ENCODE results near the gene TRIM2. TPM values are rescaled to one million over a fixed set of nuclear protein-coding genes. Genes with fewer than 3 reads are reported as not detected.

Gene TRIM2
- total RNA-seq, 1 experiment from 2014 or later = 87.0 TPM

DNA sequence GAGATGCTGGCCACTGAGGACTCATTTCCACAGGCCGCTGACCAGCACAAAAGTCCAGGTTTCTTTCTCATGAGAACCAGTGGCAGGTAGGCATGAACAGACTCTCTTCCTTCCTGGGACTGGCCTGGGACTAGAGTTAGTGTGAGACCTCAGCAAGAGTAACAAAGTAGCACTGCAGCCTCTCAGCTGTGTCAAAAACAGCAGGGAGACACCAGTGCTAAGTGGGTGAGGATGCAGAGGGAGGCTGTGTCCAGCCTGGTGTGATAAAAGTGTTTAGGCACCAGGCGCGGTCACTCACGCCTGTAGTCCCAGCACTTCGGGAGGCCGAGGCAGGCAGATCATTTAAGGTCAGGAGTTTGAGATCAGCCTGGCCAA, 42.9 kb downstream of the TRIM2 start:
- H3K36me3 ChIP-seq (ENCODE audit: low read depth) = no peaks in the 10 kb centered on the region
- no peaks in the 10 kb centered on the region for H3K9me2 ChIP-seq (ENCODE audit: insufficient read depth)
- ChIA-PET POLR2A (ENCODE audit: unreplicated experiment) (no interaction called here), CTCF (no interaction called here)
- no peak for TF ChIP-seq EZH2 (IDR thresholded peaks at IDR 0.05; ENCODE audit: low read depth)
- TF ChIP-seq, protein P1, sequence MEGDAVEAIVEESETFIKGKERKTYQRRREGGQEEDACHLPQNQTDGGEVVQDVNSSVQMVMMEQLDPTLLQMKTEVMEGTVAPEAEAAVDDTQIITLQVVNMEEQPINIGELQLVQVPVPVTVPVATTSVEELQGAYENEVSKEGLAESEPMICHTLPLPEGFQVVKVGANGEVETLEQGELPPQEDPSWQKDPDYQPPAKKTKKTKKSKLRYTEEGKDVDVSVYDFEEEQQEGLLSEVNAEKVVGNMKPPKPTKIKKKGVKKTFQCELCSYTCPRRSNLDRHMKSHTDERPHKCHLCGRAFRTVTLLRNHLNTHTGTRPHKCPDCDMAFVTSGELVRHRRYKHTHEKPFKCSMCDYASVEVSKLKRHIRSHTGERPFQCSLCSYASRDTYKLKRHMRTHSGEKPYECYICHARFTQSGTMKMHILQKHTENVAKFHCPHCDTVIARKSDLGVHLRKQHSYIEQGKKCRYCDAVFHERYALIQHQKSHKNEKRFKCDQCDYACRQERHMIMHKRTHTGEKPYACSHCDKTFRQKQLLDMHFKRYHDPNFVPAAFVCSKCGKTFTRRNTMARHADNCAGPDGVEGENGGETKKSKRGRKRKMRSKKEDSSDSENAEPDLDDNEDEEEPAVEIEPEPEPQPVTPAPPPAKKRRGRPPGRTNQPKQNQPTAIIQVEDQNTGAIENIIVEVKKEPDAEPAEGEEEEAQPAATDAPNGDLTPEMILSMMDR (conservative IDR thresholded peaks at IDR 0.05) = no peak
- no TSS peak for BruUV-seq (replicated peaks)
- H3K4me3 ChIP-seq = no peak overlapping the region
- no peaks in the 10 kb centered on the region for H3K27me3 ChIP-seq (ENCODE audit: insufficient read depth, low read depth)
- intact Hi-C loops (cut with micrococcal nuclease; ENCODE audit: unreplicated experiment) = no loop called here
- peaks cover 32% of the 10 kb centered on the region for H3K79me2 ChIP-seq (ENCODE audit: low read depth)
- no peak overlapping the region for H2AFZ ChIP-seq
- peaks cover 18% of the 10 kb centered on the region for H3F3A ChIP-seq (ENCODE audit: insufficient read depth, low read depth)
- DNase-seq = no peak
- peaks cover 25% of the 10 kb centered on the region for H3K4me1 ChIP-seq (replicated peaks; ENCODE audit: insufficient read depth)
- no peak overlapping the region for H3K27ac ChIP-seq
- no peaks in the 10 kb centered on the region for H3K9me3 ChIP-seq (ENCODE audit: insufficient read depth, low read depth)
- no peaks in the 10 kb centered on the region for H4K20me1 ChIP-seq (ENCODE audit: insufficient read depth)
- no peak overlapping the region for H3K4me2 ChIP-seq

DNA sequence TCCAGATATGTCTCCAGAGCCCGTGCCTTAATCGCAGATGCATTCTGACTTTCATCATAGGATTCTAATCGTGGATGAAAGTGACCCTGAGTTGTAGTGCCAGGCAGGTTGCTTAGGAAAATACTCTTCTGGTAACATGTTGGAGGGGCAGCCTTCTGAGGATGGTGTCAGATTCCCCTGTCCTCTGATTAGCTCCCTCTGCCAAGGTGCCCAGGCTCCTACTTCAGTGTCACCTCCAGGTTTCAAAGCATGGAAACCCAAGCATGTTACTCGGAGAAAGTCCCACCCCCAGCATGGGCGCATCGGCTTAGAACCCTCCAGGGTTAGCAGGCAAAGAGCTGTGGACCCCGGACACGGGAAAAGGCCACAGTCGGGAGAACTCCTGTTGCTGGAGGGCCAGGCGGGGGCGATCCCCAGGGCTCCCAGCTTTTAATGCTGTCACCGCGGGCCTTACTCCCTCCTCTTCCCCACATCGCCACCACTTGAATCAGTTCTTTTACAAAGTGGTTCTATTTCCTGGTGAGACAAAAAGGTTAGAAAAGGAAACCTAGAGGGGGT, 44.5 kb downstream of the TRIM2 start:
- intact Hi-C loops (cut with micrococcal nuclease; ENCODE audit: unreplicated experiment) = loop anchor here (1.0 to 2.0 kb wide), 3 partner anchors 14 to 105 kb away; partner anchors contain the start of gene TRIM2
- TSS peak; percentile 79 for BruUV-seq (replicated peaks)

DNA sequence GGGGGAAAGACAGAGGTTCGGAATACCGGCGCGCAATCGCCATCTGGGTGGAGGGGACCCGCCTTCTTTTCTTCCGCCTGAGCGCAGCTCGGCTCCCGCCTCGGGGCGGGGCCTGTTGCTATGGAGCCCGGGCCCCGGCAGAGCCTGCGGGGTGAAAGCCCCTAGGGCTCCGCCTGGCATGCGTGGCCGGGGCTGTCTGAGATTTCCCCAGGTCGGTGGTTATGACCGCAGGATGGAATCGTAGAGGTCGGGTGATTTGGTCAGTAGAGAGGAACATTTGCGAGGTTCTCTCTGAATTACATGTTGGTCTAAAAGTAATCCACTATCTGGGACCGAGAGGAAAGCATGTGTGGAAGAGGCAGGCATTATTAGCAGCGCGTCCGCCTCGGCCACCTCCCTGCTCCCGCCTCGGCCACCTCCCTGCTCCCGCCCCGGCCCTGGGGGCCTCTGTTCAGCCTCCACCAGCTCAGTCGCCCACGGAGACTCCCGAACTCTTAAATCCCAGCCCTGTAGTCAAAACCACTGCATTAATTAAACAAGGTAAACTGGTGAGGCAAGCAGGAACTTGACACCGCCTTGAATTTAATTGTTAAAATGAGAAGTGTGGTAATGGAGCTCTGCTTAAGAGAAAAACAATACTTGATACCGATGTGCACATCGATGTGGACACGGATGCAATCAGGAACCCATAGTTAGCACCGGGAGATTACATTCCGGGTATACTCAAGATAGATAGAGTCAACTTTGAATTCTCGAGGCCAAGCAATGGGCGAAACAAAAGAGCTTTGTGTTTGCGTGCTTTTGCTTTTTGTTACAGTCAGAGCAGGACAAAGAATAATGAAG, 45.2 kb downstream of the TRIM2 start:
- H3K4me3 ChIP-seq = peak overlapping the region; percentile 70
- TSS peak; percentile 28 for BruUV-seq (replicated peaks)
- no peaks in the 10 kb centered on the region for H3K9me3 ChIP-seq (ENCODE audit: insufficient read depth, low read depth)
- DNase-seq = peak; percentile 79 to 89
- H4K20me1 ChIP-seq (ENCODE audit: insufficient read depth) = no peaks in the 10 kb centered on the region
- no peaks in the 10 kb centered on the region for H3K9me2 ChIP-seq (ENCODE audit: insufficient read depth)
- ChIA-PET POLR2A (ENCODE audit: unreplicated experiment) (interaction anchor here (0.5 to 0.6 kb wide), 3 partner anchors 9 to 109 kb away, joined by 3 to 8 read pairs (median 3); no protein-coding TSS in a partner anchor), CTCF (interaction anchor here (0.5 to 0.7 kb wide), 2 partner anchors 27 to 45 kb away, joined by 3 read pairs; no protein-coding TSS in a partner anchor)
- intact Hi-C loops (cut with micrococcal nuclease; ENCODE audit: unreplicated experiment) = loop anchor here (1.0 to 2.0 kb wide), 3 partner anchors 15 to 106 kb away; partner anchors contain the start of gene TRIM2
- H3K4me2 ChIP-seq = peak overlapping the region; percentile 93
- H3K4me1 ChIP-seq (replicated peaks; ENCODE audit: insufficient read depth) = peaks cover 25% of the 10 kb centered on the region
- H3F3A ChIP-seq (ENCODE audit: insufficient read depth, low read depth) = peaks cover 18% of the 10 kb centered on the region
- H2AFZ ChIP-seq = peak overlapping the region; percentile 87
- TF ChIP-seq, protein P1 (conservative IDR thresholded peaks at IDR 0.05) = no peak
- TF ChIP-seq EZH2 (IDR thresholded peaks at IDR 0.05; ENCODE audit: low read depth) = no peak
- H3K27me3 ChIP-seq (ENCODE audit: insufficient read depth, low read depth) = no peaks in the 10 kb centered on the region
- peak overlapping the region; percentile 66 for H3K27ac ChIP-seq
- peaks cover 35% of the 10 kb centered on the region for H3K79me2 ChIP-seq (ENCODE audit: low read depth)
- H3K36me3 ChIP-seq (ENCODE audit: low read depth) = no peaks in the 10 kb centered on the region

More for the DNA sequence above, 44.5 kb downstream of the TRIM2 start:
- no peaks in the 10 kb centered on the region for H3K27me3 ChIP-seq (ENCODE audit: insufficient read depth, low read depth)
- H3K36me3 ChIP-seq (ENCODE audit: low read depth) = no peaks in the 10 kb centered on the region
- H3K9me3 ChIP-seq (ENCODE audit: insufficient read depth, low read depth) = no peaks in the 10 kb centered on the region
- peaks cover 25% of the 10 kb centered on the region for H3K4me1 ChIP-seq (replicated peaks; ENCODE audit: insufficient read depth)
- TF ChIP-seq, protein P1 (conservative IDR thresholded peaks at IDR 0.05) = no peak
- no peak for TF ChIP-seq EZH2 (IDR thresholded peaks at IDR 0.05; ENCODE audit: low read depth)
- peak overlapping the region; percentile 66 for H3K27ac ChIP-seq
- H3F3A ChIP-seq (ENCODE audit: insufficient read depth, low read depth) = peaks cover 18% of the 10 kb centered on the region
- peaks cover 35% of the 10 kb centered on the region for H3K79me2 ChIP-seq (ENCODE audit: low read depth)
- POLR2A ChIA-PET (ENCODE audit: unreplicated experiment) = interaction anchor here (0.6 to 0.7 kb wide), 5 partner anchors 10 to 470 kb away, joined by 3 to 8 read pairs (median 5); no protein-coding TSS in a partner anchor
- no peaks in the 10 kb centered on the region for H3K9me2 ChIP-seq (ENCODE audit: insufficient read depth)
- DNase-seq = peak; percentile 38 to 41
- peak overlapping the region; percentile 93 for H3K4me2 ChIP-seq
- peak overlapping the region; percentile 87 for H2AFZ ChIP-seq
- peak overlapping the region; percentile 70 for H3K4me3 ChIP-seq
- no peaks in the 10 kb centered on the region for H4K20me1 ChIP-seq (ENCODE audit: insufficient read depth)
- CTCF ChIA-PET = interaction anchor here (0.5 to 0.8 kb wide), 2 partner anchors 28 to 105 kb away, joined by 3 read pairs; no protein-coding TSS in a partner anchor

Measured in PC-9 (cell line).